Measurements from ENCODE around the gene GTF2H3. TPM values are rescaled to one million over a fixed set of nuclear protein-coding genes. Genes with fewer than 3 reads are reported as not detected.
A peak's percentile ranks its signal among the peaks of the same experiment; 100 is the strongest.

The GTF2H3 gene
- total RNA-seq, 1 donor from 2014 or later, result 13.9 TPM

DNA sequence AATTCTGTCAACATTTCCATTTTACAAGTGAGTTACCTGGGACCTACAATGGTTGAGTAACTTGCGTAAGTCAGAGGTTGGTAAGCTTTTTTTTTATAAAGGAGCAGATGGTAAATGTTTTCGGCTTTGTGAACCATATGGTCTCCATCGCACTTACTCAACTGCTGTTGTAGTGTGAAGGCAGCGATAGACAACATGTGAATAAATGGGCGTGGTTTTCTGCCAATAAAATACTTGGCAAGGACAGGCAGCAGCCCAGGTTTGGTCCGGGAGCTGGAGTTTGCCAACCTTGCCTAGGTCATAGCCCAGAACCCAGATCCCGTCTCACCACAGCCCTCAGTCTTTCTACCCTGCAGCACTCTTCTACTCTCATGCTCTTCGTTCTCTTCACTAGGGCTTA, 25.4 kb upstream of the GTF2H3 start:
- Histone ChIP-seq H3K27ac (replicated peaks) (no peak overlapping the region), H3K27me3 (ENCODE audit: low read depth) (no peaks in the 10 kb centered on the region), H3K4me1 (peaks cover 6% of the 10 kb centered on the region), H3K4me3 (no peak overlapping the region), H3K9me3 (replicated peaks) (no peaks in the 10 kb centered on the region), H3K36me3 (peaks cover 86% of the 10 kb centered on the region)
- DNase-seq, result no peak
- intact Hi-C loops (cut with micrococcal nuclease), result no loop called here
- TF ChIP-seq, protein P1, sequence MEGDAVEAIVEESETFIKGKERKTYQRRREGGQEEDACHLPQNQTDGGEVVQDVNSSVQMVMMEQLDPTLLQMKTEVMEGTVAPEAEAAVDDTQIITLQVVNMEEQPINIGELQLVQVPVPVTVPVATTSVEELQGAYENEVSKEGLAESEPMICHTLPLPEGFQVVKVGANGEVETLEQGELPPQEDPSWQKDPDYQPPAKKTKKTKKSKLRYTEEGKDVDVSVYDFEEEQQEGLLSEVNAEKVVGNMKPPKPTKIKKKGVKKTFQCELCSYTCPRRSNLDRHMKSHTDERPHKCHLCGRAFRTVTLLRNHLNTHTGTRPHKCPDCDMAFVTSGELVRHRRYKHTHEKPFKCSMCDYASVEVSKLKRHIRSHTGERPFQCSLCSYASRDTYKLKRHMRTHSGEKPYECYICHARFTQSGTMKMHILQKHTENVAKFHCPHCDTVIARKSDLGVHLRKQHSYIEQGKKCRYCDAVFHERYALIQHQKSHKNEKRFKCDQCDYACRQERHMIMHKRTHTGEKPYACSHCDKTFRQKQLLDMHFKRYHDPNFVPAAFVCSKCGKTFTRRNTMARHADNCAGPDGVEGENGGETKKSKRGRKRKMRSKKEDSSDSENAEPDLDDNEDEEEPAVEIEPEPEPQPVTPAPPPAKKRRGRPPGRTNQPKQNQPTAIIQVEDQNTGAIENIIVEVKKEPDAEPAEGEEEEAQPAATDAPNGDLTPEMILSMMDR (IDR thresholded peaks at IDR 0.05; ENCODE audit: borderline replicate concordance), result no peak

DNA sequence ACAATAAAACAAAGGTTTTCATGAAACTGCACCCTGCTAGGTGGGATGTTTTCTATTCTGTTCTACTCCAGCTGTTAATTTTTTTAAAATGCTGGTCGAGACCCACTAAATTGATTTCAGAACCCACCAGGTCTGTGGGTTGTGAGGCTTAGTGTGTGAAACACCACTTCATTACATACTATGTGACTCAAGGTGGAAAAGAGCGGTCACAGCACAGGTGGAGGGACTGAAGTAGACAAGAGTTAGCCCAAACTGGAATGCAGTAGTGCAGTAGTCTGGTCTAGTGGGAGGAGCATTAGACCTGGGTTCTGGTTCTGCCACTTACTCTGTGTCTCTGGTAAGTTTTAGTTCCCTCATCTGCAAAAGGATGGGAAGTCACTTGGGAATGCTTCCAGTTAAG, 19.5 kb upstream of the GTF2H3 start:
- TF ChIP-seq, protein P1 (IDR thresholded peaks at IDR 0.05; ENCODE audit: borderline replicate concordance), result no peak
- Histone ChIP-seq H3K4me3 (no peak overlapping the region), H3K27me3 (ENCODE audit: low read depth) (no peaks in the 10 kb centered on the region), H3K9me3 (replicated peaks) (no peaks in the 10 kb centered on the region), H3K27ac (replicated peaks) (peak overlapping the region; percentile 29), H3K4me1 (peaks cover 13% of the 10 kb centered on the region), H3K36me3 (peaks cover 97% of the 10 kb centered on the region)
- intact Hi-C loops (cut with micrococcal nuclease), result no loop called here
- DNase-seq, result no peak

DNA sequence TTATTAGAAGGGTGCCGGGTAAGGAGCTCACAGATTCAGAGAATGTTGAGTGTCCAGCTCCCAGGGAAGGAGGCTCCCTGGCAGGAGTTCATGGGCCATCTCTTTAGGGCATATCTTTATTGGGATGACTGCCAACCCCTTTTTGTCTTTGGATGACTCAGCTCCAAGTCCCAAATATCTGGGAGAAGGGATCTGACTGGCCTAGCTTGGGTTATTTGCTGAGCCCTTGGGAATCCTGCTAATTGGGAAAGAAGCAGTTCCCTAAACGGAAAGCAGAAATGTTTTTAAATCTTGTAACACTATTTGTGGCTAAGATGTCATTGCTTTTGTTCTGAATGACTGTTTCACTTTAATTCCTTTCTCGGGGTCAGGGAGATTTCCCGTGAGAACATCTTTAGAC, 19.1 kb upstream of the GTF2H3 start:
- Histone ChIP-seq H3K27me3 (ENCODE audit: low read depth) (no peaks in the 10 kb centered on the region), H3K27ac (replicated peaks) (peak overlapping the region; percentile 29), H3K9me3 (replicated peaks) (no peaks in the 10 kb centered on the region), H3K36me3 (peaks cover 97% of the 10 kb centered on the region), H3K4me1 (peaks cover 13% of the 10 kb centered on the region), H3K4me3 (no peak overlapping the region)
- DNase-seq, result no peak
- intact Hi-C loops (cut with micrococcal nuclease), result no loop called here
- TF ChIP-seq, protein P1 (IDR thresholded peaks at IDR 0.05; ENCODE audit: borderline replicate concordance), result no peak

DNA sequence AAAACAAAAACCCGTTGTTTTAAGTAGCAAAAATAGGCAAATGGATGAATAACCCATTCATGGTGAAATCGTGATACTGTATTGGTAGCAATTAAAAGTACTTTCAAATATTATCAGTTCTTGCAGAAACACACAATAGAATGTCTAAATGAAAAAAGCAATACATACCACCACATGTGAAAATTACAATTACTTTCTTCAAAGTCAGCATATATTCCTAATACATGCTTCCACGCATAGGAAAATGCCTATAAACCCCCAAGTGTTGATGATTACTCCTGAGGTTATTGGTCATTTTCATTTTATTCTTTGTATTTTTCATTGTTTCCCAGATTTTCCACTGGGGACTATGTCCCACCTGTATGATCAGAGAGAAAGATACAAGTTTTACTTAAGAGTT, 16.5 kb upstream of the GTF2H3 start:
- Histone ChIP-seq H3K4me1 (peaks cover 13% of the 10 kb centered on the region), H3K4me3 (no peak overlapping the region), H3K27ac (replicated peaks) (no peak overlapping the region), H3K27me3 (ENCODE audit: low read depth) (no peaks in the 10 kb centered on the region), H3K9me3 (replicated peaks) (no peaks in the 10 kb centered on the region), H3K36me3 (peaks cover 98% of the 10 kb centered on the region)
- DNase-seq, result no peak
- TF ChIP-seq, protein P1 (IDR thresholded peaks at IDR 0.05; ENCODE audit: borderline replicate concordance), result no peak
- intact Hi-C loops (cut with micrococcal nuclease), result no loop called here

DNA sequence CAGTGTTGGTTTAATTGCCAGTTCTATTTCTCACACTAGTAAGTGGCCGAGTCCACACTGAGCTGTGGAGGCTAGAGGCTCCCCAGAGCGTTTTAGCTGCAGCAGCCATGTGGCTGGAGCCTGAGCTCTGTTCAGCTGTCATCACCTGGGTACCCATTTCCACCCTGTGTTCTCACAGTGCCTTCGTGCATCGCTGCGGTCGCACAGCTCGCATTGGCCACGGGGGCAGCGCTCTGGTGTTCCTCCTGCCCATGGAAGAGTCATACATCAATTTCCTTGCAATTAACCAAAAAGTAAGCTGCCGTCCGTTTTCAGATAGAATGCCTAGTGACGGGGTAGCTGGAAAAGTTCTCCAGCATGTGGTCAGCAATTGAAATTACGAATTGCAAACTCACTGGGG, 16.0 kb upstream of the GTF2H3 start:
- intact Hi-C loops (cut with micrococcal nuclease), result no loop called here
- Histone ChIP-seq H3K4me3 (no peak overlapping the region), H3K36me3 (peaks cover 98% of the 10 kb centered on the region), H3K27ac (replicated peaks) (no peak overlapping the region), H3K4me1 (peaks cover 13% of the 10 kb centered on the region), H3K27me3 (ENCODE audit: low read depth) (no peaks in the 10 kb centered on the region), H3K9me3 (replicated peaks) (no peaks in the 10 kb centered on the region)
- TF ChIP-seq, protein P1 (IDR thresholded peaks at IDR 0.05; ENCODE audit: borderline replicate concordance), result no peak
- DNase-seq, result no peak

DNA sequence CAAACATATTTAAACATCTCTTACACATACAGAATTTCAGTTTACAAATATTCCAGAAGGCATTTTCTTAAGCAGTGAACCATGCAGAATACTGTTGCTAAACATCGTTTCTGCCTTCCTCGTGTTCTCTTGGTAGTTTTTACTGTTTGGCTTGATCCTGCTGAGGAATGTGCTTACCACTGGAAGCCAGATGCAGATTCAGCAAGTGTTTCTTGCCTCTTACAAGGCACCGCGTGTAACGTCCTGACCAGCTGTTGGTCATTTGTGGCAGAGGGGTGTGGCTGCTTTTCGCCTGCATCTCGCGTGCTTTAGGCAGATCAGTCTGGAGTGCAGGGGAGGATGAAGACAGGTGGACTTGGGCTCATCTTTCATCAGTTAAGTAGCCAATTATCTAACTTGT, 12.5 kb upstream of the GTF2H3 start:
- Histone ChIP-seq H3K9me3 (replicated peaks) (no peaks in the 10 kb centered on the region), H3K27me3 (ENCODE audit: low read depth) (no peaks in the 10 kb centered on the region), H3K4me3 (no peak overlapping the region), H3K4me1 (no peaks in the 10 kb centered on the region), H3K36me3 (peaks cover 96% of the 10 kb centered on the region), H3K27ac (replicated peaks) (no peak overlapping the region)
- intact Hi-C loops (cut with micrococcal nuclease), result no loop called here
- DNase-seq, result no peak
- TF ChIP-seq, protein P1 (IDR thresholded peaks at IDR 0.05; ENCODE audit: borderline replicate concordance), result no peak
